Posterior vena cava (tissue), 2 donors: Measurements from ENCODE around the gene CHST12. TPM values are rescaled to one million over a fixed set of nuclear protein-coding genes. Genes with fewer than 3 reads are reported as not detected.

Experiments used
- total RNA-seq, 2 donors: library from RNA; stranded (reverse); fragmentation: NEBNext Ultra II Directional; extraction: Animal tissue kit (Norgen Biotek cat#: 25700); gene quantifications; one replicate each; pipeline ENCODE4 v1.2.1, GENCODE V29; 2021
- donor health status: DM: yes; HTN: yes; CAD: no.
- donor health status: DM: yes; HTN: yes; CAD: no.

CHST12 gene
- total RNA-seq, 2 donors from 2014 or later: 21.4 to 28.3 TPM

Other genes with a start within 250 kb of the CHST12 start
- gene MAD1L1, start 170.7 kb upstream of the CHST12 start, total RNA-seq: 10 to 100 TPM; 17.3 to 24.7 TPM
- gene MRM2, start 161.4 kb upstream of the CHST12 start, total RNA-seq: 10 to 100 TPM; 12.3 to 15.6 TPM
- gene NUDT1, start 161.4 kb upstream of the CHST12 start, total RNA-seq: 10 to 100 TPM; 12.4 to 18.6 TPM
- 10 to 100 TPM; 34.2 to 35.9 TPM for gene SNX8, start 89.2 kb upstream of the CHST12 start, total RNA-seq
- gene EIF3B, start 48.8 kb upstream of the CHST12 start, total RNA-seq: 10 to 100 TPM; 78.1 to 90.1 TPM
- not detected for gene GRIFIN, start 72.8 kb downstream of the CHST12 start, total RNA-seq
- 10 to 100 TPM; 15.2 to 16.5 TPM for gene LFNG, start 116.2 kb downstream of the CHST12 start, total RNA-seq
- 10 to 100 TPM; 16.3 to 17.2 TPM for gene BRAT1, start 151.9 kb downstream of the CHST12 start, total RNA-seq
- 10 to 100 TPM; 14.6 to 19.1 TPM for gene IQCE, start 155.4 kb downstream of the CHST12 start, total RNA-seq
- gene TTYH3, start 228.4 kb downstream of the CHST12 start, total RNA-seq: 10 to 100 TPM; 50.1 to 51.6 TPM